Measurements from ENCODE around the gene DCLK3.
A peak's percentile ranks its signal among the peaks of the same experiment; 100 is the strongest.

Gene DCLK3

GRCh38 chr3:36762918-36763849 lies 1.2 kb downstream of the DCLK3 start:
- DNase-seq: no peak

- no peak for DNase-seq
These were observed 2.6 kb downstream of the DCLK3 start for GRCh38 chr3:36761779-36762178.

- DNase-seq: no peak
These were observed 8.1 kb downstream of the DCLK3 start for GRCh38 chr3:36756269-36756668.

GRCh38 chr3:36751326-36751725 lies 13.0 kb downstream of the DCLK3 start:
- no peak for DNase-seq

GRCh38 chr3:36750737-36751136 lies 13.6 kb downstream of the DCLK3 start:
- DNase-seq: no peak

GRCh38 chr3:36744763-36745162 lies 19.6 kb downstream of the DCLK3 start:
- no peak for DNase-seq

GRCh38 chr3:36743826-36744225 lies 20.5 kb downstream of the DCLK3 start:
- no peak for DNase-seq

- no peak for DNase-seq
These were observed 23.1 kb downstream of the DCLK3 start for GRCh38 chr3:36741285-36741684.

- no peak for DNase-seq
These were observed 23.6 kb downstream of the DCLK3 start for GRCh38 chr3:36740787-36741186.

- no peak for DNase-seq
These were observed 25.7 kb downstream of the DCLK3 start for GRCh38 chr3:36738702-36739101.

GRCh38 chr3:36736301-36736700 lies 28.1 kb downstream of the DCLK3 start:
- DNase-seq: no peak

GRCh38 chr3:36734742-36735141 lies 29.6 kb downstream of the DCLK3 start:
- DNase-seq: no peak

- DNase-seq: no peak
These were observed 30.6 kb downstream of the DCLK3 start for GRCh38 chr3:36733723-36734122.

- DNase-seq: no peak
These were observed 31.1 kb downstream of the DCLK3 start for GRCh38 chr3:36733162-36733696.

- DNase-seq: no peak
These were observed 33.4 kb downstream of the DCLK3 start for GRCh38 chr3:36730966-36731365.

GRCh38 chr3:36729204-36730056 lies 34.9 kb downstream of the DCLK3 start:
- peak; percentile 47 for DNase-seq

- peak; percentile 86 for DNase-seq
These were observed 49.8 kb downstream of the DCLK3 start for GRCh38 chr3:36714343-36715086.

- DNase-seq: no peak
These were observed 50.4 kb downstream of the DCLK3 start for GRCh38 chr3:36713904-36714303.

- no peak for DNase-seq
These were observed 53.7 kb downstream of the DCLK3 start for GRCh38 chr3:36710606-36711005.

- DNase-seq: no peak
These were observed 54.5 kb downstream of the DCLK3 start for GRCh38 chr3:36709826-36710365.

GRCh38 chr3:36709281-36709680 lies 55.1 kb downstream of the DCLK3 start:
- no peak for DNase-seq

- peak; percentile 75 for DNase-seq
These were observed 56.5 kb downstream of the DCLK3 start for GRCh38 chr3:36707623-36708409.
